Astrocyte (in vitro differentiated cells and primary cell): ENCODE results near the gene TEX53.

ENCODE experiments used
- CTCF ChIP-seq: IDR thresholded peaks from 2 replicates; pipeline ENCODE4 v1.5.1; 2011; ENCODE audit warnings: low read depth, mild to moderate bottlenecking, inconsistent platforms, low read length, moderate library complexity; ENCODE audit not compliant: insufficient read depth
- EZH2 ChIP-seq: IDR thresholded peaks from 2 replicates; pipeline ENCODE4 v1.6.1; 2012; ENCODE audit warnings: mild to moderate bottlenecking, low read length, inconsistent platforms; ENCODE audit not compliant: insufficient read depth

- TF ChIP-seq CTCF (no peak), EZH2 (no peak)
Observed at GRCh38 chr9:114691956-114692295, 34.3 kb upstream of the TEX53 start.
